Suprapubic skin (tissue), 4 donors: ENCODE data around the gene CNR2. TPM values are rescaled to one million over a fixed set of nuclear protein-coding genes. Genes with fewer than 3 reads are reported as not detected.
A peak's percentile ranks its signal among the peaks of the same experiment; 100 is the strongest.

Source experiments
- DNase-seq, 2 donors: peaks; one replicate each; pipeline ENCODE4 v3.0.0-alpha.2; 2019; ENCODE audit warnings: low spot score in 2 of 2
- H3K27ac ChIP-seq: fragments of 200-600 bp; sonication (generic); one replicate; pipeline ENCODE4 v1.5.1; 2019
- H3K27me3 ChIP-seq: fragments of 200-600 bp; sonication (generic); one replicate; pipeline ENCODE4 v1.5.1; 2019
- H3K36me3 ChIP-seq: fragments of 200-600 bp; sonication (generic); one replicate; pipeline ENCODE4 v1.5.1; 2019
- H3K4me1 ChIP-seq: fragments of 200-600 bp; sonication (generic); one replicate; pipeline ENCODE4 v1.5.1; 2019
- H3K4me3 ChIP-seq: fragments of 200-600 bp; sonication (generic); one replicate; pipeline ENCODE4 v1.5.1; 2019; ENCODE audit warnings: mild to moderate bottlenecking
- H3K9me3 ChIP-seq: fragments of 200-600 bp; sonication (generic); one replicate; pipeline ENCODE4 v1.5.1; 2019
- EP300 ChIP-seq: sonication (generic); formaldehyde crosslinking; IDR thresholded peaks from one replicate; pipeline ENCODE4 v1.6.1; 2017; ENCODE audit warnings: antibody characterized with exemption
- POLR2A ChIP-seq, 2 donors: fragments of 450-650 bp; IDR thresholded peaks; one replicate each; pipeline ENCODE4 v1.6.1; 2017; ENCODE audit warnings: antibody characterized with exemption in 2 of 2, mild to moderate bottlenecking in 2 of 2, moderate library complexity in 2 of 2
- POLR2AphosphoS5 ChIP-seq, 3 donors: sonication (generic); formaldehyde crosslinking; IDR thresholded peaks; one replicate each; pipeline ENCODE4 v1.6.1; 2017; ENCODE audit warnings: antibody characterized with exemption in 3 of 3
- WGBS: methylation state at CpG from one replicate; pipeline ENCODE4 v1.1.5; 2018; 5-methylcytosine and 5-hydroxymethylcytosine counted together
- total RNA-seq, 4 donors: library from RNA; depleted of rRNA; stranded (reverse); fragments of >200 nt; gene quantifications; one replicate each; pipeline ENCODE4 v1.1.0, GENCODE V29; 2016
- TF ChIP-seq, protein P1 (sequence below), 2 donors: fragments of 200-600 bp in 1 of 2; fragments of 450-650 bp in 1 of 2; sonication (generic) in 1 of 2; IDR thresholded peaks; one replicate each; pipeline ENCODE4 v1.5.1; 2016 to 2019; ENCODE audit warnings: antibody characterized with exemption in 2 of 2, mild to moderate bottlenecking in 1 of 2, moderate library complexity in 1 of 2

CNR2 gene
- total RNA-seq, 4 donors from 2014 or later, result not detected

DNA sequence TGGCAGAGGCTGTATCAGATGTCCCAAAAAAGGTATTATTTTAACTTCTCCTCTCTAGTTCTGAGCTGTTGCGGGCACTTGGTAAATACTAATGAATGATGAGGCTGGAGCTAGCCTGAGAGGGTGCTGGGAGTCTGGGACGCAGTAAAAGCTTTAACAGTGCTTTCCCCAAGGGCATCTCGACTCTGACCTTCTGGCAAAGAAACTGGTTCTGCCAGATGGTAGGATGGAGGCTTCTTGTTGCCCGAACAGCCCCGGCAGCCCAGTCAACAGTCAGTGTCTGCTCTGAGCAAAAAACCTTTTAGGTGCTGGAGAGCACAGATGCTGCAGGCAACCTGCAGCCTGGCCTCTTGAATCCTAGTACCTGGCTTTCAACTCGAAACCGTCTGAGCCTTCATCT lies 43.9 kb upstream of the CNR2 start:
- WGBS, result 53% methylated on average over 7 of the region's 7 CpGs
- Histone ChIP-seq H3K27ac (no peak overlapping the region), H3K4me3 (no peak overlapping the region), H3K36me3 (no peaks in the 10 kb centered on the region), H3K4me1 (peaks cover 49% of the 10 kb centered on the region), H3K9me3 (no peaks in the 10 kb centered on the region), H3K27me3 (no peaks in the 10 kb centered on the region)
- DNase-seq, result no peak
- TF ChIP-seq EP300 (no peak), POLR2AphosphoS5 (IDR thresholded peaks at IDR 0.05) (no peak), POLR2A (IDR thresholded peaks at IDR 0.05) (no peak)
- TF ChIP-seq, protein P1, sequence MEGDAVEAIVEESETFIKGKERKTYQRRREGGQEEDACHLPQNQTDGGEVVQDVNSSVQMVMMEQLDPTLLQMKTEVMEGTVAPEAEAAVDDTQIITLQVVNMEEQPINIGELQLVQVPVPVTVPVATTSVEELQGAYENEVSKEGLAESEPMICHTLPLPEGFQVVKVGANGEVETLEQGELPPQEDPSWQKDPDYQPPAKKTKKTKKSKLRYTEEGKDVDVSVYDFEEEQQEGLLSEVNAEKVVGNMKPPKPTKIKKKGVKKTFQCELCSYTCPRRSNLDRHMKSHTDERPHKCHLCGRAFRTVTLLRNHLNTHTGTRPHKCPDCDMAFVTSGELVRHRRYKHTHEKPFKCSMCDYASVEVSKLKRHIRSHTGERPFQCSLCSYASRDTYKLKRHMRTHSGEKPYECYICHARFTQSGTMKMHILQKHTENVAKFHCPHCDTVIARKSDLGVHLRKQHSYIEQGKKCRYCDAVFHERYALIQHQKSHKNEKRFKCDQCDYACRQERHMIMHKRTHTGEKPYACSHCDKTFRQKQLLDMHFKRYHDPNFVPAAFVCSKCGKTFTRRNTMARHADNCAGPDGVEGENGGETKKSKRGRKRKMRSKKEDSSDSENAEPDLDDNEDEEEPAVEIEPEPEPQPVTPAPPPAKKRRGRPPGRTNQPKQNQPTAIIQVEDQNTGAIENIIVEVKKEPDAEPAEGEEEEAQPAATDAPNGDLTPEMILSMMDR (IDR thresholded peaks at IDR 0.05), result no peak

DNA sequence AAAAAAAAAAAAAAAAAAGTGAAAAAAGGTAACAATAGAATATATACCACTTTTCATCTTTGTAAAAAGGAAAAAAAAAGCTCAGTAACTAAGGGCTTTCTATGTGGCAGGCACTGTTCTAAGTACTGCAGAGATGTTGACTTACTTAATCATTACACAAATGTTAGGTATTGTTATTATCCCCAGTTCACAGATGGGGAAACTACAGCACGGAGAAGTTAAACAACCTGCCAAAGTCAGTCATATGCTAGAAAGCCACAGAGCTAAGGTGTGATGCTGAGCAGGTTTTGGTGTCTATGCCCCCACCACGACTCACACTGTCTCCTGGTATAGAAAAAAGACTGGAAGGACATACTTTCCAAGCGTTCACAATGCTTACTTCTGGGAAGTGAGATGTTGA lies 39.9 kb upstream of the CNR2 start:
- 87% methylated on average over 3 of the region's 3 CpGs for WGBS
- Histone ChIP-seq H3K27me3 (no peaks in the 10 kb centered on the region), H3K9me3 (no peaks in the 10 kb centered on the region), H3K4me1 (peaks cover 32% of the 10 kb centered on the region), H3K27ac (no peak overlapping the region), H3K36me3 (no peaks in the 10 kb centered on the region), H3K4me3 (no peak overlapping the region)
- no peak for TF ChIP-seq POLR2AphosphoS5 (IDR thresholded peaks at IDR 0.05)
- no peak for TF ChIP-seq EP300
- TF ChIP-seq POLR2A (IDR thresholded peaks at IDR 0.05), result no peak
- no peak for DNase-seq

DNA sequence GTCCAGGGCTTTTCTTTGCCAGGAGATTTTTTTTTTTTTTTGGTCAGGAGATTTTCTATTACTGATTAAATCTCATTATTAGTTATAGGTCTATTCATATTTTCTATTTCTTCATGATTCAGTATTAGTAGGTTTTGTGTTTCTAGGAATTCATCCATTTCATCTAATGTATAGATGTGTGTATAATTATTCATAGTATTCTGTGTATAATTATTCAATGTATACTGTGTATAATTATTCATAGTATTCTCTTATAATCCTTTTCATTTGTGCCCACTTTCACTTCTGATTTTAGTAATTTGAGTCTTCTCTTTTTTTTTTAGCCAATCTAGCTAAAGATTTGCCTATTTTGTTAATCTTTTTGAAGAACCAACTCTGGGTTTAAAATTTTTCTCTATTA lies 34.2 kb upstream of the CNR2 start:
- no peaks in the 10 kb centered on the region for H3K27me3 ChIP-seq

DNA sequence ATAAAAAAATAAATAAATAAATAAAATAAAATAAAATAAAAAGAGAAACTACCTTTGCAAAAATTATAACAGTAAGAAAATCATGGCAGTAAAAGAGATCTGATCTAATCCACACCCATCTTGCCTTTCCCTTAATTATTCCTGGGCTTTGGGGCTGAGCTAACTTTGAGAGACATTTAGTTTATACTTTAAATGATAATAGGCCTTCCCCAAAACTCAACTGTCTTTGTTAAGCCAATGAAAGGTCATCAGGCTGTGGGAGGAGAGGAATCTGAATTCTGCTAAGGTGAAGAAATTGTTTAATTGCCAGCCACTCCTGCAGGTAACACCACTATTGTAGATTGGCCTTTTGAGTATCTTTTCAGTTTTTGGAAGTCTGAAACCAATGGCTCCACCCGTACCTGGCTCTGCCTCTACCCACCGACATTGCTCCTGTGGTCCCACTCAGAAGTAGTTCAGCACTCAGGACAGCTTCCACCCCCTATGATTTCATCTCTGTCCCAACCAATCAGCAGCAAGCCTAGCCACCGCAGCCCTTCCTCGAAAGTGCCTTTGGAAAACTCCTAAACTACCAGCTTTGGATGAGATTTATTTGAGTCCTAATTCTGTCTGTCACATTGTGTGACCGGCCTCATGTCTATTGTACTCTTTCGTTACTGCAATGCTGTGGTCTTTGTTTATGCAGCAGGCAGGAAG lies 23.5 kb upstream of the CNR2 start:
- 61% methylated on average over 6 of the region's 6 CpGs for WGBS
- H3K36me3 ChIP-seq, result no peaks in the 10 kb centered on the region
- H3K27me3 ChIP-seq, result no peaks in the 10 kb centered on the region
- no peak overlapping the region for H3K4me3 ChIP-seq
- no peak overlapping the region for H3K27ac ChIP-seq
- DNase-seq, result no peak
- TF ChIP-seq POLR2A (IDR thresholded peaks at IDR 0.05) (no peak), EP300 (no peak)
- TF ChIP-seq, protein P1 (IDR thresholded peaks at IDR 0.05), result no peak
- H3K9me3 ChIP-seq, result no peaks in the 10 kb centered on the region
- no peaks in the 10 kb centered on the region for H3K4me1 ChIP-seq

More for the DNA sequence above, 34.2 kb upstream of the CNR2 start:
- no peaks in the 10 kb centered on the region for H3K36me3 ChIP-seq
- TF ChIP-seq POLR2AphosphoS5 (IDR thresholded peaks at IDR 0.05), result no peak
- no peak for TF ChIP-seq POLR2A (IDR thresholded peaks at IDR 0.05)
- TF ChIP-seq EP300, result no peak
- TF ChIP-seq, protein P1 (IDR thresholded peaks at IDR 0.05), result no peak
- peaks cover 7% of the 10 kb centered on the region for H3K4me1 ChIP-seq
- no peak for DNase-seq
- no peak overlapping the region for H3K27ac ChIP-seq
- H3K9me3 ChIP-seq, result no peaks in the 10 kb centered on the region
- no peak overlapping the region for H3K4me3 ChIP-seq

DNA sequence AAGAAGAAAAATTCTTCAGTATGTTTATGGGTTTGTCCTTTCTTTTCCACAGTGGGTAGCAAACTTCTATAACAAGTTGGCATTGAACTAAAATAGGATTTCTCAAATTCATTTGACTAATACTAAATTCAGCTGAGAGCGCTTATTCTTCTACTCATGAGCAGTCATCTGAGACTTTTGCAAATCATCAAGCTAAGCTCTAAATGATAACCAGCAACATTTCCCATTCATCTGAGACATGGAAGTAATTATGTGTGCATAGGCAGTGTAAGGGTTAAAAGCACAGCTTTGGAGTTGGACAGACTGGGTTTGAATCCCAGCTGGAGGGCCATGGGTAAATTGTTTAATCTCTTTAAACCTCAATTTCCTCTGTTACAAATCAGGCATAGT lies 18.3 kb upstream of the CNR2 start:
- Histone ChIP-seq H3K27me3 (no peaks in the 10 kb centered on the region), H3K9me3 (no peaks in the 10 kb centered on the region), H3K4me3 (no peak overlapping the region), H3K4me1 (no peaks in the 10 kb centered on the region), H3K27ac (no peak overlapping the region), H3K36me3 (no peaks in the 10 kb centered on the region)
- TF ChIP-seq POLR2AphosphoS5 (IDR thresholded peaks at IDR 0.05), result no peak
- DNase-seq, result no peak
- 83% methylated on average over 1 of the region's 1 CpG for WGBS

DNA sequence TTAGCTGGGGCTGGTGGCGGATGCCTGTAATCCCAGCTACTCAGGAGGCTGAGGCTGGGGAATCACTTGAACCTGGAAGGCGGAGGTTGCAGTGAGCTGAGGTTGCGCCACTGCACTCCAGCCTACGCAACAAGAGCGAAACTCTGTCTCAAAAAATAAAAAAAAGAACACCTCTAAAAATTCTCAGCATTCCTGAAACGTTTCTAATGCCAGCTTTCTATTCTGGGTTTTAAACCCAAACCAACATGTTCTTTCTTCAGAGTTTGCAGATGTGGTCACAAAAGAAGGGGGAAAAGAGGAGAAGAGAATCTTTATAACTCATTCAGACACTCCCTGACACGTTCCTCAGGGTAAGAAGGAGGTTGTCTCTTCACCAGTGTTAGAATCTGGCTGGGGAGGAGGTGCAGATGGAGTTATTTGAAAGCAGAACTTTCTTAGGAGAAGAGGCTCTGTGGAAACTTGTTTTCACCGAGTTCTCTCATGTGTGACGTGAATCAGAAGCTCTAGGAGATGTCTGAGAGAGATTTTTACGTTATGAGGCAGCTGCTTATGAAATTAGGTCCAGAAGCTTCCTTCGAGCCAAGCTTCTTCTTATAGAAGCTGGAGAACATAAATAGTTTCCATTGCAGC lies 17.8 kb upstream of the CNR2 start:
- Histone ChIP-seq H3K9me3 (no peaks in the 10 kb centered on the region), H3K27me3 (no peaks in the 10 kb centered on the region), H3K4me1 (no peaks in the 10 kb centered on the region), H3K27ac (peak overlapping the region; percentile 34), H3K36me3 (no peaks in the 10 kb centered on the region), H3K4me3 (peak overlapping the region; percentile 14)
- DNase-seq, result peak in 1 of 2 donors; percentile 13
- TF ChIP-seq POLR2A (IDR thresholded peaks at IDR 0.05), result no peak
- TF ChIP-seq EP300, result no peak
- TF ChIP-seq POLR2AphosphoS5 (IDR thresholded peaks at IDR 0.05), result no peak
- TF ChIP-seq, protein P1 (IDR thresholded peaks at IDR 0.05), result no peak
- WGBS, result 41% methylated on average over 11 of the region's 11 CpGs
